NCI-H2107 (cell line): Measurements from ENCODE around the gene GRIA1.

Experiments used
- DNase-seq: peaks from one replicate; lab custom pipeline; 2025; lab: John Stamatoyannopoulos, UW

GRIA1 gene

DNA sequence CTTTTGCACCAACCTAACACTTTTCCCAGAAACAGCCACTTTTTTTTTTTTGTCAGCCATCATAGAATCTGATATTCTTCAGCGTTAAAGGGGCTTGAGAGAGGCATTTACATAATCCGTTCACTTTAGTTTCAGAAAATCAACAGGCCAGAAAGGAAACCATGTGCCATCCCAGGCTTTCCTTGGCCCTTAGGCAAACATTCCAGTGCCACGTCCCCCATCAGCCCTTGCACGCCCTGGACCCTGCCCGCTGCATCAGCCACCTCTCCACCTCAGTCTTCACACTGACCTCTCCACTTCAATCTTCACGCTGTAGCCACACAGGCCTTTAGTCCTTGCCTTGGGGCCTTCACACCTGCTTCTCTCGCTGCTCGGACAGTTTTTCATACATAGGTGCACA lies 123.2 kb downstream of the GRIA1 start:
- DNase-seq = no peak

DNA sequence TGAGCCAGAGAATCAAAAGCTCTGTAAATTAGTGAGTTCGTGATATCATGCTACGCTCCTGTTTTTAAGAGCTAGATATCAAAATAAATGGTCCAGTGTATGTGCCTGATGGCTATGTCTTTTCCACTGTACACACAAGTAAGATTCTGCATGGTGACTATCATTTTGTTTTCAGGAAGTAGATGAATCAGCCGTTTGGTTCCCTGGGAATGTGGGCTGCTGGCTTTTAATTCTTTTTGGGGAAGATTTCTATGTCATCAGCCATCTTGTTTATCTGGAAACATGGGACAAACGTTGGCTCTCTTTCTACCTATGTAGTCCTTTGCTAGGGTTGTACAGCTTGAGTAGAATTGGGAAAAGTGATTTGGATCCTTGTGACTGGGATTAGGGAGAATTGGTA lies 126.7 kb downstream of the GRIA1 start:
- no peak for DNase-seq

DNA sequence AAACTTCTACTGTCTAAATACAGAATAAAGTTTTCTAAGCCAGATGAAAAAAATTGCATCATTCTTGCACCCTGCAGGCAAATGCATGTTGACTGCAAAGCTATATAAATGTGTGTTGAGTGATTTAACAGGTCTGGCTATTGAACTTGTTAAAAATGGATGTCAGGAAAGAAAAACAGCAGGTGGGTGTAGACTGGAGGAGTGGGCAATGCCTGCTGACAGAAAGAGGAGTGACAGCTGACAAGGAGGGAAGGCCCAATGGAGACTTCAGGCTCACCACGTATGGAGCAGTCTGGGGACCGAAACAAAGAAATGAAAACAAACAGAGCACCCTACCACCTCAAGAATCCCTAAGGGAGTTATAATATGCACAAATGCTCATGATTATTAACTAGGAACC lies 127.8 kb downstream of the GRIA1 start:
- DNase-seq = no peak

DNA sequence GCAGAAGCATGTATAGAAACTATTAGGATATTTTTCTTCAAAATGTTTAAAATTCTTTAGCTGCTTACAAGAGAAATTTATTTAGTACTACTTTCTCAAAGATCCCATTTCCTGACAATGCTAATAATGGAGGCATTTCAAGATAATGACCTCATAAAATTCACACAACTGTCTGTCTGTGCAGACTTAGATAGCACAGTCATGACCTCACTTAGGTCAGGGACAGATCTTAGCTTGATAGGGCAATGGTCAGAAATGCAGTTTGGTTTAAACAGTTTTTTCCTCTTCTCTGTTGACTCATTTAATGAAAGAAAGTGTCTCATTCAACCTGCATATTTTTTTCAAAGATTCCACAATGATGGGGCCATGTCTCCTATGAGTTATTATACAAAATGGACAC lies 128.4 kb downstream of the GRIA1 start:
- no peak for DNase-seq

DNA sequence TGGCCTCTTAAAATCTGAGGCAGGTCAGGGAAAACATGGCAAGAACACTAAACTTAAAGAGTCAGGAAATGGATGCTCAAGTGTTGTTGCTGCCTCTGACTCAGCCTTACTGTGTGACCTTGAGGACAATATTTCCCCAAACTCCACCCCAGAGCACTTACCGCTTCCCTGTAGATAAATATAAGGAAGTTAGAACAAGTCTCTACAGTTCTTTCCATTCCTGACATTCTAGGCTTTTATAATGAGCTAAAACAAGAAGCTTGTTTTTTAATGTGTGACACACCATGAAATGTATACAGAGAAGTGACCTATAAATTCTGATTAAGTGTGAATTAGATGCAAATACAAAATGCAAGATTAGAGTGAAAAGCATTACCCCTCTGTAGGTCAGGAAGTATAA lies 129.3 kb downstream of the GRIA1 start:
- DNase-seq = no peak

DNA sequence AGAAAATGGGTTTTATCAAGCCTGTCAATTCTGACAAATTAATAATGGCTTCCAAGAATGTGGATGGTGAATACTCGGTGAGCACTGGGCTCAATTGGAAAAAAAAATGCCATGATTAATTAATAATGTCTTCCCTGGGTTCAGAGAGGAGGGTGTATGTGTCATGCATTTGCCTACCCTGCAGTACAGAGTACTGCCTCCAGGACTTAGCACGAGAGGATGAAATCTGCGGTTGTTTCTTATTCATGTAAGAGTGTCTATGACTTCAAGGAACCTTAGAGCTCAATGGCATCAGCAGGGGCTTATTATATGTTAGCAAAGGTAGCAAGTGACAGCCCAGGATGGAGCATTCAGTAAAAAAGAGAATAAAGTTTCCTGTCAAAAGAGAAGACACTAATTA lies 132.7 kb downstream of the GRIA1 start:
- no peak for DNase-seq

DNA sequence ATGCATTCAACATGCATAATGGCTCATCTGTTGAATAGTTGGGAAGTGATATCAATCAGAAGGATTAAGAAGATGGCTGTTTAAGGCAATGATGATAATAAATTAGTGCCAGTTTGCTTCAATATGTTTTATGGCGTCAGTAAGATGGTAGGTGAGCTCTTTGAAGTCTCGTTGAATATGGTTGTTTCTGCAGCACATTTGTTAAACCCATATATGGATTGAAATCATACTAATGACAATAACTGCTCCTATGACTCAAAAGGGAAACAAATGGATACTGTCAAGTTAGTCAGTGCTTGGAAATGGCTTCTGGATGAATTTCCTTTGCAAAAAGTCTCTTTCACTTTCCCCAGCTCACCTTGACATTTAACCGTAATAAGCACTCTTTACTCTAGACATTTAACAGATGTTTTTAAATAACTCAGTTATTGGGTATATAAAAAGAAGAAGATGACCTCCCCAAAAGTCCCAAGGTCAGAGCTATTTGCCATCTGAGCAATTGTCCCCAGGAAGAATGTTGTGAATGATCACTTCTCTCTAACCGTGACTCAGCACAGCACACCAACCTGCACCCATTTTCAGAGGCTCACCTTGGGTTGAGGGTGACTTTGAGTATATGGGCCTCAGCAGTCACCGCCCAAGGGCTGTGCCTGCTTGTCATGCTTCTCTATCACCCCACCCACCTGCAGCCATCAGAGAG lies 133.4 kb downstream of the GRIA1 start:
- DNase-seq = no peak

DNA sequence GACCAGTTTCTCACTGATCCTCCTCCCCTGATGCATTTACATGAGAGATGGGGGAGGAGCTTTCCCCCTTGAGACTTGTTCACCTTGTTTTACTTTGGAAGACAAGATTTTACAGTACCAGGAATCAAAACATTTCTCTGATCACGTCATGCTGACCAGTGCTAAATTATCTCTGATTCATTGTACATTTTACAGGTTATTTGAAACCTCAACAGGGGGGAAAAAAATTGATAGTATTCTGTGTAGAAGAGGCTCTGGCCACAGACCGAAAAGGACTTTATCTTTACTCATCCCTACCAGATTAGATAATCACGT lies 133.9 kb downstream of the GRIA1 start:
- no peak for DNase-seq

DNA sequence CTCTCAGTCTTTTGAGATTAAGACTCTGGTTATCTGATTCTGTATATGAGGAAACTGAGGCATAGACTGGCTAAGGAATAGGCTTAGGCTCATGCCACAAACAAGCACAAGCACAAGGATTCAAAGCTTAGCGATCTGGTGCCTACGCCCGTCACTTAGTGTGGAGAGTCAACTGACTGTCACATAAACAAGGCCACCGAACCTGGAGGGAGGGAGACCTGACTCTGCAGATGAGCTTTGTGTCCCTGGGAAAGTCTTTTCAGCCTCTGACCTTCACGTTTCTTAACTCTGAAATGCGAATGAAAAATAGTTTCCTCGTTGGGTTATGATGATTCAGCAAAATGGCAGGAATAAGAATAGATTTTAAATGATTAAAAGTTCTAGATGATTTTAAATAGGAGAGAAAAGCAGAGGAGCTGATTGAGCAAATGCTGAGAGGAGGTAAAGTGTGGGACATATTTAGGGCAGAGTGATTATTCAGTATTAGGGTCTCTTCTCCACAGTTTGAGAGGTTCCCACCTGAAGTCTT lies 135.4 kb downstream of the GRIA1 start:
- no peak for DNase-seq

DNA sequence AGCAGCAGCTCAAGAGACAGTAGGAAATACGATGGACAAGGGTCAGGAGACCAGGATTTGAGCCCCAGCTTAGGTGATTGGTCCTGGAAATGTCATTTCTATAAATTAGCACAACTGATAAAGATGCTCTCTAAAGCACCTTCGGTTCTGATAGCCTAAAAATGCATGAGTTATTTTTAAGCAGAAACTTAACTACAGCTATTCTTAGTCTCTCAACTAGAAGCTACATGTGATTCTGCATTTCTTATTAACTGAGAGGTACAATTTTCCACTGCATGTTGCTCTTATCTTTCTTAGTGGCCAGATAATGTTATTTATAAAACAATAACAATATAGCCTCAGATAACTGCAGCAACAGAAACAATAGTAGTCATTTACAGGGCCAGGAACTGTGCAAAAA lies 136.4 kb downstream of the GRIA1 start:
- DNase-seq = no peak

DNA sequence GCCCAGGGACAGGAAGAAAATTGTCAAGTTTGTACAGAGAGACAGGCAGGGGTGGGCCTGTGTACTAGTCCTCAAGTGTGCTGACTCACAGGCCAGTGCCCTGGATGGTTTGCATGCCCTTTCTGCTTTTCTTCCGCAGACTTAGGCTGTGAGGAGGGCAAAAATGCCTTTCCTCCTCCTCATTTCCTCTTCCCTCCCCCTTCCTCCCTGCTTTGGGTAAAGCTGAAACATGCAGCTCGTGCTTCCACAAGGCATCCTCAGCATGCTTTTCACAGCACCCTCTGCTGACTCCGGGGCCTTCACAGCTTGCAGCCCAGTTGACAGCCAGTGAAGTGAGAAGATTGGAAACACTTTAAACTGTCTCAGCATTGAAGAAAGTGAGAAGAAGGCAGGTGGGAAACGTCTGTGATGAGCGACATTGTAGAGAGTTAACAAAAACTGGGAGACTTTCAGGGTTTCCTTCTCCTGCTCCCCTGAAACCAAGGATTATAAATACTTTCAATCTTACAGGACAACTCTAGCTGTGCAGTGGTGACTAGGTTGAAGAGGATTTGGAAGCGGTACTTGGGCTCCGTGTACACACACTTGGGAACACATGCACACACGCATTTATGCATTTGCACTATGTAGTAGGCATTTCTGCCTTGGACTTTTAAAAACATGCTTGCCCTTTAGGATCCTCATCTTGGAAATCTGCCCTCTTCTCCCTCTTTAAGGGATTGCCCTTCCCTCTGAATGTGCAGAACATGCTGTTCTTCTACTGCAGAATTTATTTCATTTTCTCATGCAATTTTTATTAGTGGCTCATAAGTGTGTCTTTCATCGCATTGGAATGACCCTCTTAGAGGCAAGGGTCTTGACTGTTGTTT lies 138.8 kb downstream of the GRIA1 start:
- DNase-seq = no peak

DNA sequence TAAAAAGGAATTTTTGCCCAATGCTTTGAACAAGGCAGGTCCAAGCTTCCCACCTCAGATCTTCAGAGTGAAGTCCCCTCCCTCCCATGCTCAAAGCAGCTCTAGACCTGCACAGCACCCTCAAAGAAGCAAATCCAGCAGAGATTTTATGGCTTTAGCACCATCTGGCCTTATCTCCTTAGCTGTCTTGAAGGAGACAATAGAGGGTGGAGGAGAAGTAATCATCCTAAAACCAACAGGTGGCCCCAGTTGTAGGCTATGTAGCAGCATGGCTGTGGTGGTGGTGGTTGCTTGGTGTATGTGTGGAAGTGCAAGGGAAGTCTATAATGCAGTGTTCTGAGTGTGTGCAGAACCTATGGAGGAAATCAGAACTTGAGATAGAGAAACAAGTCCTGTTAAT lies 140.1 kb downstream of the GRIA1 start:
- no peak for DNase-seq

DNA sequence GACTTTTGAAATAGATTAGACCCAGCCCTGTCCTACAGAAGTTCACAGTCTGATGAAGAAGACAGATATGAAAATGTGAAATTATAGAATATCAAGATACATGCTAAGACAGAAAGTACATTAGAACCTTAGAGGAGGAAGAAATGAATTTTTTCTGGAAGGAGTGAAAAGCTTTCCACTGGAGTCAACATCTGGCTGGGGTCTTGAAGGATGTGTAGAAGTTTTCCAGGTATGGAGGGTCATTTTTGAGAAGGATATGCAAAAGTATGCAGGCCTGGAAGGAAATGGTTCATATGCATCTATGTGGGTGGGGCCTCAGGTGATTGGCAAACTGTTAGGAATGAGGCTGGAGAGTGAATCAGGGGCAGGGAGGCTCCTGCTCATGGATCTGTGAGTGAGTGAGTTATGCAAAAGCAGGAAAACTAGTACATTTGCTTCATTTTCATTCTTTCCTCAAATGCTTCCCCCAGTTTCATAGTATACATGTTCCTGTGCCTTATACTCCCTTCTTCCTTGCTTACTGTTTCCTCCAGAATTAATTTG lies 142.3 kb downstream of the GRIA1 start:
- no peak for DNase-seq

DNA sequence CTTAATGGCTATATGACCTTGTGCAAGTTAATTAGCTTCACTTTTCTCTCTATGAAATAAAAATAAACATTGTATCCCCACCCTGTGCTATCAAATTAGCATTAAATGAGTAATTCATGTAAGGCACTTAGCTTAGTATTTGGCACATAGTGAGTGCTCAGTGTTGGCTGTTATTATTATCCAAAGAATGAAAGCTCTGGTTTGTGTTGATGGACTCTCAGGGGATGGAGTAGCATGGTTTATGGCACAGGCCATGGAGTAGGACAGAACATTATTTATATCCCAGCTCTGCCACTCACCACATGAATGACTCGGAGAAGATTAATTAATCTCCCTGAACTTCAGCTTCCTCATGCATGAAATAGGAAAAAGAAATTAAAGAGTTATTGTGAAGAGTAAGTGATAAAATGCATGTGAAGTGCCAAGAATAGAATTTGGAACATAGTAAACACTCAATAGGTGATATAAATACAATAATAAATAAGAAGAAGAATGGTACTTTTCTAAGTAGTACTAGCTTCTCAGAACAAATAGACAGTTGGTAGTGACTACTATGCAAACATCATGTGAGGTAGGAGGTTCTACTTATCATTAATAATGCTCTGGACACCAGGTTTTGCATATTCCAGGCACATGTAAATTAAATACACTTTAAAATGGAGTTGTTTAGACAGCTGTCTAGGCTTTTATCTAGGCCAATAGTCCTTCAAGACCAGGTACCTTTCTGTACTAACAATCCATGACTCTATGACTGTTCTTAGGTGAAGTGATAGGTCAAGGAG lies 146.4 kb downstream of the GRIA1 start:
- DNase-seq = no peak

DNA sequence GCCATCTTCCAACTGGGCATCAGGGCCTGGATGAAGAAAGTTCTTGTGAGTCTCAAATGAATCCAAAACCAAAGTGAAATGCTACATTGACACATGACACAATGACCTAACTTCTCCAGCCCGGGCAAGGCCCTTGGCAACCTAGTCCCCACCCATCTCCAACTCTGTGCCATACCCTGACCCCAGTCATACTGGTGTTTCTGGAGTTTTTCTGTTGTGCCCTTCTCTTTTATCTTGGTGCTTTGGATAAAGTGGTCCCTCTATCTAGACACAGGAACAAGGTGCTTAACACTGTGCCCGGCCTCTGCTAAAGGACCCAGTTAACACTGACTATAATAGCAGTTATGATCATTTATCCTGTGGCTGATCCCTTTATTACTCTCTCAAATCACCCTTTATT lies 149.8 kb downstream of the GRIA1 start:
- DNase-seq = no peak

DNA sequence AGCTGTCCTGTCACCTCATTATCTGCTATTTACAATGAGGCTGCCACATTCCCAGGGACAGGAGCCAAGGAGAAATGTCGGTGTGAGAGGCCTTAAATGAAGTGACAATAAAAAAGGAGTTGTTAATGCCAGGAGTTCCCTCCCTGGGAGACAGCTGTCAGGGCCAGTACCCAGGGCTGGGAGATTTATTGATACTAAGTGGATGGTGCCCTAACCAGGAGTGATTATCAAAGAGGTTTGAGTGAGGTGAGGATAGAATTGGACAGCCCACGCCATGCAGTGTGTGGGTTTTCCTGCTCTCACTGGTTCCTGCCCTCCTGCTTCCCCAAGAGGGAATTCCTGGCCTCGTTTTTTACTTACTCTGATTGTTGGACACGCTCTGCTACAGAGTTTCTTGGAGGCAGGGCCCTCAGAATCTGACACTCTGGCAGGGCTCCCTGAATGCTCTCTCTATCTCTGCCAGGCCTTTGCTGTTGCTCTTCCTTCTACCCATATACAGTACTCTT lies 150.8 kb downstream of the GRIA1 start:
- DNase-seq = no peak

DNA sequence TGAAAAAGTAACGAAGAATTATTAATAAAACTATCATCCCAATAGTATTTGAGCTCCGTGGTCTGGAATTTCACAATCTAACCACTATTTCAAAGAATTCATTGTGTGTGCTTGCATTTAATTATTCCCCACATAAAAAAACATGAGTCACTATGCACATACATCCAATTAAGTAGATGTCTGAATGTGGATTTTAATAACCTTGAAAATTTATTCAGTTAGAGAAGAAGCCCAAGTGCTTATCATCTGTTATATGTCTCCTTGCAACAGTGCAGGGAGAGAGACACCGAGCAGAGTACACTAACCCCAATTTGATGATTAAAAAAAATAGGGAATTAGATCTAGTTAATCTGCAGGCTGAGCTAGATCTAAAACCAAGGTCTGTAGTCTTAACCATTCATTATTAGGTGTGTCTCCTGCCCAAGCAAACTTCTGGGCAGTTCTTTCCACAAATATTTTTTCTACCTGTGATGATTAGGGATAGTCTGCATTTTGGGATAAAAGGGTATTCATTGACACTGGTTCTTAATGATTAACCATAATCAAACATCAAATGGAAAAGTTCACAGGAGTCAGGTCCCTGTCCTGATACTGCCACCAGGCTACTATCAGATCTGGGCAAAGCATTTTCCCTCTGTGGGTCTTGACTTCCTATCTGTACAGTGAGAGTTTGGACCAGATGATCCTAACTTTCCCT lies 164.2 kb downstream of the GRIA1 start:
- no peak for DNase-seq

DNA sequence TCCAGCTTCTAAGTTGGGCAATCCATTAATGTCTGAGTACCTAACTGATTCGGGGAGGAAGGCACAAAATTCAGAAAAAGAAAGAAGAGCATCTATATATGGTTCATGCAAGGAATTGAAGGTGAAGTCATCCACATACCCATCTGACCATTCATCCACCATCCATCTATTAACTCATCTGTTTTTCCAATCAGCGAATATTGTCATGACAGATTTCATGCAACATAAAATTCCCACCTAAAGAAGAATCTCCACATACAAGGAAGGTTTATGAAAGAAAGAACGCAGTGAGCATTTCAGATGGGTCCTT lies 164.7 kb downstream of the GRIA1 start:
- DNase-seq = no peak

DNA sequence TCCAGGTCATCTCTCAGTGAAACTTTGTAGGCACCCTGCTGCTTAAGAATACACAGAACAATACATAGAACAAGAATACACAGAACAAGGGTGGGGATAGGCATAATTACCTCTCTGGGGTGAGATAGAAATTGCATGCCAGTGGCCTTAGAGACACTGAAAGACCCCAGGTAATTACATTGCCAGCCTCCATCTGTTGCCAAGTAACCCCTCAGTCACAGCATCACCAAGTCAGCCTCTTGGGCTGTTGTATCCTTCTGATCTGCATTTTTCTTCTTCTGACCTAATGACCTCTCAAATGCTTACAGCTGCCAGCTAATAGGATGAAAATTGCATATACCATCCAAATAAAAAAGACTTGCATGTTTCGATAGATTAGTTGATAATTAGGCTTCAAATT lies 167.7 kb downstream of the GRIA1 start:
- DNase-seq = no peak

DNA sequence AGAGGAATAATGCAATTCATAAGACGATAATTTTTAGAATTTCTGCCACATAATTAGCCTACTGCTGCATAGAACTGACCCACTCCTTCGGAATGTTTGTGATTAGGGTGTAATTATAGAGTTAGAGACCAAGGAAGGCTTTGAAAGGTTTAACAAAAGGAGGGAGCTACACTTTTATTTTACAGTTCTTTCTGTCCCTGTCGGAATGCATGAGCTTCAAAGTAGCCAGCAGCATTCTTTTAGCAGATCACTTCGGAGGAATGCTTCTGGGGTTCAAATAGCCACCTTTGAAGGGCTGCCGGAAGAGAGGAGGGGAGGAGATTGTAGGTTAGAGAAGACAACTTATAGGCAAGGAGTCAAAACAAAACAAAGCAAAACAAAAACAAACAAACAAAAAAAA lies 168.1 kb downstream of the GRIA1 start:
- no peak for DNase-seq

DNA sequence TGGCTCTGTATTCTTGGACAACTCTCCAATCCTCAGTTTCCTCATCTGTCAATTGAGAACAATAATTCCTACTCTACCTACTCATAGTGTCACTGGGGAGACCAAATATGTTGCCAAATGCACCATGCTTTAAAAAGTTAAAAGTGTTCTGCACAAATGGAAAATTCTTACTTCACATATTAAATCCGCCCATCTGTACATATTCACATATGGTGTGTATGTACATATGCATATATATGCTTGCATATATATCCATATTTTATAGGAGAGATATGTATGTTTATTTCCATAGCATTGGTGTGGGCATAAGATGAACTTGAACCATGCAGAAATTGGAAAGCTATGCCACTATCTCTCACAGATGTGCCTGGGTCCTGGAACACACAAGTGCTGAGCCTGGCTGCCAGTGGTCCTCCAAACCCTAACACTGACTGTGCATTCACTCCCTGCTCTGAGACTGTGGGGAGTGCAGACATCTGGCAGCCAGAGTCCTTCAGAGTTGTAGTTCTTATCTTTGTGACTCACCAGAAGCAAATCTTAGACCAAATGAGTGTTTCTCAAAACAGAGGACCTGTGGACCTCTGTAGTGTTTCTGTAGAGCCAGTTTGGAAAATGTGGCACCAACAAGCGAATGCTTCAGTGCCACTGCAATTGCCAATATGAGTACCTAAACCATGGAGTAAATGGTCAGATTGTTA lies 168.7 kb downstream of the GRIA1 start:
- DNase-seq = no peak
